Panc1 (cell line): ENCODE data around the gene SESN1.

Source experiments
- TF ChIP-seq, protein P1 (sequence below): fragments of 450-650 bp; IDR thresholded peaks from 2 replicates; pipeline ENCODE4 v1.5.1; 2017; ENCODE audit warnings: mild to moderate bottlenecking
- TF ChIP-seq, protein P2 (sequence below), 2 experiments: IDR thresholded peaks; 2 replicates each; pipeline ENCODE4 v1.6.1; 2011 to 2012; ENCODE audit warnings: low read depth in 2 of 2, control low read depth in 1 of 2, low read length in 1 of 2, mild to moderate bottlenecking in 1 of 2, moderate library complexity in 1 of 2; ENCODE audit not compliant: insufficient read depth in 1 of 2

DNA sequence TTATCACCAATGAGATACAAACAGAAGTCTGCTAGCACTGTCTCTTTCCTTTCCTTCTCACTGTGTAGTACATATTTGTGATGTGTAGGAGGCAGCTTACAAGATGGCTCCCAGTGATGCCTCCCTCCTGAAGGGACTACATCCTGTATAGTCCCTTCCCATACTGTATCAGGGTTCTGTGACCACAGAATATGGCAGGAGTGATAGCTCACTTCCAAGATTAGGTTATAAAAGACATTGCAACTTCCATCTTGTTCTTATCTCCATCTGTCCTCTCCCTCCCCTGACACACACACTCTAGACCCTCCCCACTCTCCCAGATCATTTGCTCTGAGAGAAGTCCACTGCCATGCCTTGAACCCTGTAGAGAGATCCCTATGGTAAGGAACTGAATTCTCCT lies 38.0 kb downstream of the SESN1 start:
- TF ChIP-seq, protein P1, sequence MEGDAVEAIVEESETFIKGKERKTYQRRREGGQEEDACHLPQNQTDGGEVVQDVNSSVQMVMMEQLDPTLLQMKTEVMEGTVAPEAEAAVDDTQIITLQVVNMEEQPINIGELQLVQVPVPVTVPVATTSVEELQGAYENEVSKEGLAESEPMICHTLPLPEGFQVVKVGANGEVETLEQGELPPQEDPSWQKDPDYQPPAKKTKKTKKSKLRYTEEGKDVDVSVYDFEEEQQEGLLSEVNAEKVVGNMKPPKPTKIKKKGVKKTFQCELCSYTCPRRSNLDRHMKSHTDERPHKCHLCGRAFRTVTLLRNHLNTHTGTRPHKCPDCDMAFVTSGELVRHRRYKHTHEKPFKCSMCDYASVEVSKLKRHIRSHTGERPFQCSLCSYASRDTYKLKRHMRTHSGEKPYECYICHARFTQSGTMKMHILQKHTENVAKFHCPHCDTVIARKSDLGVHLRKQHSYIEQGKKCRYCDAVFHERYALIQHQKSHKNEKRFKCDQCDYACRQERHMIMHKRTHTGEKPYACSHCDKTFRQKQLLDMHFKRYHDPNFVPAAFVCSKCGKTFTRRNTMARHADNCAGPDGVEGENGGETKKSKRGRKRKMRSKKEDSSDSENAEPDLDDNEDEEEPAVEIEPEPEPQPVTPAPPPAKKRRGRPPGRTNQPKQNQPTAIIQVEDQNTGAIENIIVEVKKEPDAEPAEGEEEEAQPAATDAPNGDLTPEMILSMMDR = no peak
- TF ChIP-seq, protein P2, sequence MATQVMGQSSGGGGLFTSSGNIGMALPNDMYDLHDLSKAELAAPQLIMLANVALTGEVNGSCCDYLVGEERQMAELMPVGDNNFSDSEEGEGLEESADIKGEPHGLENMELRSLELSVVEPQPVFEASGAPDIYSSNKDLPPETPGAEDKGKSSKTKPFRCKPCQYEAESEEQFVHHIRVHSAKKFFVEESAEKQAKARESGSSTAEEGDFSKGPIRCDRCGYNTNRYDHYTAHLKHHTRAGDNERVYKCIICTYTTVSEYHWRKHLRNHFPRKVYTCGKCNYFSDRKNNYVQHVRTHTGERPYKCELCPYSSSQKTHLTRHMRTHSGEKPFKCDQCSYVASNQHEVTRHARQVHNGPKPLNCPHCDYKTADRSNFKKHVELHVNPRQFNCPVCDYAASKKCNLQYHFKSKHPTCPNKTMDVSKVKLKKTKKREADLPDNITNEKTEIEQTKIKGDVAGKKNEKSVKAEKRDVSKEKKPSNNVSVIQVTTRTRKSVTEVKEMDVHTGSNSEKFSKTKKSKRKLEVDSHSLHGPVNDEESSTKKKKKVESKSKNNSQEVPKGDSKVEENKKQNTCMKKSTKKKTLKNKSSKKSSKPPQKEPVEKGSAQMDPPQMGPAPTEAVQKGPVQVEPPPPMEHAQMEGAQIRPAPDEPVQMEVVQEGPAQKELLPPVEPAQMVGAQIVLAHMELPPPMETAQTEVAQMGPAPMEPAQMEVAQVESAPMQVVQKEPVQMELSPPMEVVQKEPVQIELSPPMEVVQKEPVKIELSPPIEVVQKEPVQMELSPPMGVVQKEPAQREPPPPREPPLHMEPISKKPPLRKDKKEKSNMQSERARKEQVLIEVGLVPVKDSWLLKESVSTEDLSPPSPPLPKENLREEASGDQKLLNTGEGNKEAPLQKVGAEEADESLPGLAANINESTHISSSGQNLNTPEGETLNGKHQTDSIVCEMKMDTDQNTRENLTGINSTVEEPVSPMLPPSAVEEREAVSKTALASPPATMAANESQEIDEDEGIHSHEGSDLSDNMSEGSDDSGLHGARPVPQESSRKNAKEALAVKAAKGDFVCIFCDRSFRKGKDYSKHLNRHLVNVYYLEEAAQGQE (IDR thresholded peaks at IDR 0.05; ENCODE audit: insufficient read depth in 1 of 2, low read depth in 2 of 2, low read length in 1 of 2) = no peak
